Gastrocnemius medialis (tissue), 4 donors: ENCODE measurements around the gene UCP3. TPM values are rescaled to one million over a fixed set of nuclear protein-coding genes. Genes with fewer than 3 reads are reported as not detected.

Experiments used
- ATAC-seq, 2 donors: fragments of 150-250 bp; one replicate each; pipeline ENCODE4 v1.9.1; 2016
- DNase-seq, 2 donors: peaks; one replicate each; pipeline ENCODE4 v3.0.0-alpha.2; 2019
- H3K27ac ChIP-seq, 4 donors: fragments of 200-600 bp; sonication (generic); 1 replicate in 1 of 4; 2 replicates in 3 of 4; pipeline ENCODE4 v1.5.1; 2016 to 2018; ENCODE audit warnings: mild to moderate bottlenecking in 2 of 4, moderate library complexity in 1 of 4
- H3K27me3 ChIP-seq, 3 donors: fragments of 200-600 bp; sonication (generic) in 2 of 3; 1 replicate in 1 of 3; 2 replicates in 2 of 3; pipeline versions ENCODE4 v1.5.1 to v1.6.0; 2016 to 2019; ENCODE audit warnings: mild to moderate bottlenecking in 1 of 3, moderate library complexity in 1 of 3
- H3K36me3 ChIP-seq, 2 donors: fragments of 200-600 bp; sonication (generic) in 1 of 2; one replicate each; pipeline ENCODE4 v1.5.1; 2017 to 2018
- H3K4me1 ChIP-seq, 2 donors: fragments of 200-600 bp; sonication (generic) in 1 of 2; one replicate each; pipeline ENCODE4 v1.5.1; 2016 to 2017; ENCODE audit warnings: mild to moderate bottlenecking in 2 of 2
- H3K4me3 ChIP-seq, 4 donors: fragments of 200-600 bp; sonication (generic) in 3 of 4; 1 replicate in 1 of 4; 2 replicates in 3 of 4; pipeline ENCODE4 v1.5.1; 2016 to 2019; ENCODE audit warnings: mild to moderate bottlenecking in 2 of 4
- H3K9me3 ChIP-seq, 3 donors: fragments of 200-600 bp; sonication (generic) in 2 of 3; 1 replicate in 1 of 3; 2 replicates in 2 of 3; pipeline ENCODE4 v1.5.1; 2016 to 2019
- POLR2A ChIP-seq, 2 donors: fragments of 450-650 bp; IDR thresholded peaks; one replicate each; pipeline ENCODE4 v1.6.1; 2017; ENCODE audit warnings: antibody characterized with exemption in 2 of 2, mild to moderate bottlenecking in 2 of 2, moderate library complexity in 2 of 2
- in situ Hi-C, 4 donors: fragments of 200-750 bp; cut with MboI; loops; one replicate each; pipeline versions ENCODE4 v1.15.0 to v1.8.0; 2017; ENCODE audit warnings: low sequenced_read_pairs in 4 of 4
- intact Hi-C: fragments of 100-400 bp; cut with DNase I; formaldehyde crosslinking; loops from one replicate; pipeline ENCODE4 v1.15.1; 2023; ENCODE audit warnings: low total_unique reads
- total RNA-seq, 4 donors: library from RNA; depleted of rRNA; stranded (reverse); fragments of >200 nt; gene quantifications; one replicate each; pipeline versions ENCODE4 v1.1.0 to v1.2.3, GENCODE V29; 2016
- TF ChIP-seq, protein P1 (sequence below), 5 experiments: fragments of 450-650 bp in 3 of 5; fragments of 200-600 bp in 2 of 5; sonication (generic) in 2 of 5; IDR thresholded peaks in 4 of 5; conservative IDR thresholded peaks in 1 of 5; 1 replicate in 4 of 5; 2 replicates in 1 of 5; pipeline ENCODE4 v1.5.1; 2016 to 2019; ENCODE audit warnings: antibody characterized with exemption in 5 of 5, mild to moderate bottlenecking in 3 of 5, moderate library complexity in 3 of 5

The UCP3 gene
- total RNA-seq, 4 donors from 2014 or later, result 489 to 938 (median 679) TPM

DNA sequence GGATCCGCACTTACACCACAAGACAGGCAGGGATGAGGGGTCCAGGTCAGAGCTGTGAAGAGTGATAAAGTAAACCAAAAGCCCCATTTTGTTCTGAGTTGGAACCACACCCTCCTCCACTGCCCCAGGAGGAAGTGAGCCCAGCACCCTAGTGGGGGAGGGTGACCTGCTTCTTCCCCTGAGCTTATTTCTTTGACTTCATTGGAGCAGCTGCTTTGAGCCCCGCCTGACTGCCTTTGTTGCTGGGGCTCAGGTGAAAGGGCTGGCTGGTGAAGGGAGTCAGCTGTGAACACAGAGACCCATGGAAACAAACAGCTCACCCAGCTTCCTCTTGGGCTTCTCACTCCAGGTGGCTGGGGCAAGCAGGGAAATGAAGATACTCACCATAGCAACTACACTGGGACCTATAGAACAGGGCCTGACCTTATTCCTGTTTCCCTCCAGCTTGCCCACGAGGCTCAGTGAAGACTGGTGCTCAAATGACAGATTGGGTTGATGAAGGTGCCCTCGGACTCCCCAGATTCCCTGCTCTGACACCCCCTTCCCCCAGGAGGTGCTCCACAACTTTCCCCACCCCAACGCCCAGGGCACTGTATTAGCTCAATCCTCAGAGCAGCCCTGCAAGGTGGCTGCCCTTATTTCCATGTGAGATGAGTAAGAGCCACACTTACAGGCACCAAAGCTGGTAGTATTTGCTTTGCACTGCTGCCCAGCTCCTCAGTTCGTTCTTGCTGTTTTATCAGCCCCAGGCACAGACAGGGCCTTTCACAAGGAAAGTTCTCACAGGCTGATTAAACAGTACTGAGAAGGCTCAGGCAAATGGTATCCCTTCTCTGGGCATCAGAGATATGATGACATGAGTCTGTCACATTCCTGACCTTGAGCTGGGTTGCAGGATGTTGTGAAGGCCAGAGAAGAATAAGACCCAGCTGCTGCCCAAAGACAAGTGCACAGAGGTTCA, 28.6 kb downstream of the UCP3 start:
- peak in 1 of 2 donors; percentile 48 for DNase-seq
- ATAC-seq, result no peak
- Histone ChIP-seq H3K36me3 (peaks cover 0 to 47% of the 10 kb centered on the region in 2 donors), H3K4me3 (peak overlapping the region in 2 of 4 donors; percentile 66 to 78), H3K9me3 (no peaks in the 10 kb centered on the region), H3K27ac (peak overlapping the region; percentile 27 to 99 (median 95)), H3K4me1 (peaks cover 12 to 36% of the 10 kb centered on the region in 2 donors), H3K27me3 (no peaks in the 10 kb centered on the region)
- no peak for TF ChIP-seq POLR2A (IDR thresholded peaks at IDR 0.05)
- TF ChIP-seq, protein P1, sequence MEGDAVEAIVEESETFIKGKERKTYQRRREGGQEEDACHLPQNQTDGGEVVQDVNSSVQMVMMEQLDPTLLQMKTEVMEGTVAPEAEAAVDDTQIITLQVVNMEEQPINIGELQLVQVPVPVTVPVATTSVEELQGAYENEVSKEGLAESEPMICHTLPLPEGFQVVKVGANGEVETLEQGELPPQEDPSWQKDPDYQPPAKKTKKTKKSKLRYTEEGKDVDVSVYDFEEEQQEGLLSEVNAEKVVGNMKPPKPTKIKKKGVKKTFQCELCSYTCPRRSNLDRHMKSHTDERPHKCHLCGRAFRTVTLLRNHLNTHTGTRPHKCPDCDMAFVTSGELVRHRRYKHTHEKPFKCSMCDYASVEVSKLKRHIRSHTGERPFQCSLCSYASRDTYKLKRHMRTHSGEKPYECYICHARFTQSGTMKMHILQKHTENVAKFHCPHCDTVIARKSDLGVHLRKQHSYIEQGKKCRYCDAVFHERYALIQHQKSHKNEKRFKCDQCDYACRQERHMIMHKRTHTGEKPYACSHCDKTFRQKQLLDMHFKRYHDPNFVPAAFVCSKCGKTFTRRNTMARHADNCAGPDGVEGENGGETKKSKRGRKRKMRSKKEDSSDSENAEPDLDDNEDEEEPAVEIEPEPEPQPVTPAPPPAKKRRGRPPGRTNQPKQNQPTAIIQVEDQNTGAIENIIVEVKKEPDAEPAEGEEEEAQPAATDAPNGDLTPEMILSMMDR (IDR thresholded peaks at IDR 0.05 in 4 of 5, conservative IDR thresholded peaks at IDR 0.05 in 1 of 5), result no peak
- in situ Hi-C loops, result no loop called here
- intact Hi-C loops, result loop anchor here (5.0 kb wide), 1 partner anchor 192 kb away; the partner anchor contains the start of genes C2CD3 and PPME1

DNA sequence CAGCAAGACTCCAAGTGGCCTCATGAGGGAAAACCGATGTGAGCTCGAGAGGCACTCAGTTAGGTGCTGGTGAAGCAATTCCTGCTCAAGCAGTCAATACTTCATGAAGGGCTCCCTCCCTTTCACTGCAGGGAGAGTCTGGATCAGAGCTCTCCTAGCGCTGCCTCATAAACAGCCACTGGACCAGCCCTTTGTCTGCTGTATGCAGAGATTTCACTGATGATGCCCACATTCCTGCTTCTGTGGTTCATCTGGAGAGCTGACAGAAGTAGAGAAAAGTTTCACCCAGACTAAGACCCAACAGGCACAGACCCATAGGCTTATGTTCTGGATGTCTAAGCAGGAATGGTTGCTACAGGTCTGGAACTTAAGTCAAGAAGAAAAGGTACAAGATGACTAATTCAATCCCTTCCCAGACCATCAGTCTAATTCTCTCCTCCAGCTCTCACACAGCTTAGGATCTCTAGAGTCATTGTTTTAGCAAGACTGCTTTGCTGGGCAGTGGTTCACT, 30.3 kb downstream of the UCP3 start:
- Histone ChIP-seq H3K9me3 (no peaks in the 10 kb centered on the region), H3K4me1 (peaks cover 1 to 23% of the 10 kb centered on the region in 2 donors), H3K27ac (no peak overlapping the region), H3K36me3 (peaks cover 0 to 58% of the 10 kb centered on the region in 2 donors), H3K4me3 (no peak overlapping the region), H3K27me3 (no peaks in the 10 kb centered on the region)
- DNase-seq (no peak), ATAC-seq (no peak)
- intact Hi-C loops (no loop called here), in situ Hi-C loops (no loop called here)
- TF ChIP-seq POLR2A (IDR thresholded peaks at IDR 0.05), result no peak
- TF ChIP-seq, protein P1 (IDR thresholded peaks at IDR 0.05 in 4 of 5, conservative IDR thresholded peaks at IDR 0.05 in 1 of 5), result no peak

DNA sequence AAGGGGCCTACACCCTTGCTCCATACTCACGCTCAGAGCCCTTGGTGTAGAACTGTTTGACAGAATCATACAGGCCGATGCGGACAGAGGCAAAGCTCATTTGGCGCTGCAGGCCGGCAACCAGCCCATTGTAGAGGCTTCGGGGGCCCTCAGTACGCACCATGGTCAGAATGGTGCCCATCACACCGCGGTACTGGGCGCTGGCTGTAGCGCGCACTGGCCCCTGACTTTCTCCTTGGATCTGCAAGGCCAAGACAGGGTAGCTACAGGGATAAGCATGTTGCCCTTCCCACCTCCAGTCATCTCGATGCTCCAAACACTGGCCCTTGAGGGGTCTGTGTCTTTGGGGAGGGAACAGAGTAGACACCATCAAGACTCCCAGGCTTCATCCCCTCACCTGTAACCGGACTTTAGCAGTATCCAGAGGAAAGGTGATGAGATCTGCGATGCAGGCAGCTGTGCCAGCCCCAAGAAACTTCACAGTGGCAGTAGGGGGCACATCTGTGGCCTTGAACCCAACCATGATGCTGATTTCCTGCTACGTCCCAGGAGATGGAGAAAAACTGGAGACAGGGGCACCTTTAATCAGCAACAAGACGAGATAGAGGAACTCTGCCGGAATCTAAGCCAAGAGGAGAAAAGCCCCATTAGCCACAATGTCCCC, 30.9 kb downstream of the UCP3 start:
- ATAC-seq (no peak), DNase-seq (no peak)
- no peak overlapping the region for H3K4me3 ChIP-seq
- H3K4me1 ChIP-seq, result peaks cover 0 to 22% of the 10 kb centered on the region in 2 donors
- H3K27me3 ChIP-seq, result no peaks in the 10 kb centered on the region
- in situ Hi-C loops, result no loop called here
- TF ChIP-seq, protein P1 (IDR thresholded peaks at IDR 0.05 in 4 of 5, conservative IDR thresholded peaks at IDR 0.05 in 1 of 5), result no peak
- TF ChIP-seq POLR2A (IDR thresholded peaks at IDR 0.05), result no peak
- intact Hi-C loops, result no loop called here
- H3K36me3 ChIP-seq, result peaks cover 0 to 58% of the 10 kb centered on the region in 2 donors
- H3K9me3 ChIP-seq, result no peaks in the 10 kb centered on the region
- peak overlapping the region in 1 of 4 donors; percentile 46 for H3K27ac ChIP-seq

DNA sequence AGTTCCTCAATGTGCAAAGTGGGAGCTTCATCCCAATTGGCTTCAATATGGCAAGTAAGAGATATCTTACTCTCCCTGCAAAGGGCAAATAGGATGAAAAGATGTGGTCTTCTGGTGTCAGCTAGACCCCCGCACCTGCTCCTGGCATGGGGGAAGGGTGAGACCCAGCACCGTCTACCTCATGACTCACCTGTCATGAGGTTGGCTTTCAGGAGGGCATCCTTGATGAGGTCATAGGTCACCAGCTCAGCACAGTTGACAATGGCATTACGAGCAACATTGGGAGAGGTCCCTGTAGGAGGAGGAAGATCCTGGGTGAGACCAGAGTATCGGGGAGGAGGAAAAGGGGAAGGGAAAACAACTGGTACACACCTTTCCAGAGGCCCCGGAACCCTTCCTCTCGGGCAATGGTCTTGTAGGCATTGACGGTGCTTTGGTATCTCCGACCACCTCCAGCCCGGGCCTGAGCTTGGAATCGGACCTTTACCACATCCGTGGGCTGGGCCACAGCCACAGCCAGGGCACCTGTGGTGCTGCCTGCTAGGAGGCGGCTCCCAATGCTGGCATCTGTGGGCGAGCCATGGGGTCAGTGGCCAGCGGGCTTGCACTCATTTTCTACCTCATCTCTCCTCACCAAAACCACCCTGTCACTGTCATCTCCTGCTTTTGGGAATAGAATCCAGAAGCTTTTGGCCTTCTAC, 32.3 kb downstream of the UCP3 start:
- intact Hi-C loops (no loop called here), in situ Hi-C loops (no loop called here)
- no peaks in the 10 kb centered on the region for H3K27me3 ChIP-seq
- TF ChIP-seq, protein P1 (IDR thresholded peaks at IDR 0.05 in 4 of 5, conservative IDR thresholded peaks at IDR 0.05 in 1 of 5), result no peak
- TF ChIP-seq POLR2A (IDR thresholded peaks at IDR 0.05), result no peak
- no peak for DNase-seq
- H3K36me3 ChIP-seq, result peaks cover 0 to 58% of the 10 kb centered on the region in 2 donors
- H3K4me3 ChIP-seq, result no peak overlapping the region
- ATAC-seq, result no peak
- H3K9me3 ChIP-seq, result no peaks in the 10 kb centered on the region
- peaks cover 0 to 16% of the 10 kb centered on the region in 2 donors for H3K4me1 ChIP-seq
- H3K27ac ChIP-seq, result no peak overlapping the region
